Heart left ventricle (tissue), 13 donors: ENCODE data around the gene SNX5.

Experiments used
- POLR2A ChIP-seq, 2 donors: fragments of 450-650 bp; IDR thresholded peaks; one replicate each; pipeline ENCODE4 v1.6.1; 2017; ENCODE audit warnings: antibody characterized with exemption in 2 of 2, mild to moderate bottlenecking in 2 of 2, moderate library complexity in 2 of 2
- TF ChIP-seq, protein P1 (sequence below), 12 donors: fragments of 200-600 bp; sonication (generic) in 4 of 12; IDR thresholded peaks; one replicate each; pipeline versions ENCODE4 v1.5.0 to v1.8.0; 2018 to 2022; ENCODE audit warnings: antibody characterized with exemption in 12 of 12, mild to moderate bottlenecking in 5 of 12
- donor health status: ischemic (EF 13 %, LVEDD 7.1; RV severe dilation, severe dysfunction).
- donor health status: DM: no; HTN: yes; CAD: no.
- donor health status: DM: no; HTN: no; CAD: no.
- donor health status: ischemic (EF 25% LVEDD 6.9; RV normal size, moderate dysfunction).
- donor health status: ischemic (EF 25% LVEDD 5.7; RV mildly dilated, moderate dysfunction).
- donor health status: ischemic (EF 35%, LVEDD 5.7; RV mildly dilated, moderate dysfunction).
- donor health status: nonischemic (EF 11% LVEDD 7.7; RV severe dilation, severe dysfunction).
- donor health status: DM: yes; HTN: yes; CAD: no.
- donor health status: PGD.
- donor health status: ischemic (EF 29% LVEDD 5.4; RV normal size, mild dysfunction).
- donor health status: nonischemic (EF 23%, LVEDD 6.1; RV moderate dilation, normal function).

DNA sequence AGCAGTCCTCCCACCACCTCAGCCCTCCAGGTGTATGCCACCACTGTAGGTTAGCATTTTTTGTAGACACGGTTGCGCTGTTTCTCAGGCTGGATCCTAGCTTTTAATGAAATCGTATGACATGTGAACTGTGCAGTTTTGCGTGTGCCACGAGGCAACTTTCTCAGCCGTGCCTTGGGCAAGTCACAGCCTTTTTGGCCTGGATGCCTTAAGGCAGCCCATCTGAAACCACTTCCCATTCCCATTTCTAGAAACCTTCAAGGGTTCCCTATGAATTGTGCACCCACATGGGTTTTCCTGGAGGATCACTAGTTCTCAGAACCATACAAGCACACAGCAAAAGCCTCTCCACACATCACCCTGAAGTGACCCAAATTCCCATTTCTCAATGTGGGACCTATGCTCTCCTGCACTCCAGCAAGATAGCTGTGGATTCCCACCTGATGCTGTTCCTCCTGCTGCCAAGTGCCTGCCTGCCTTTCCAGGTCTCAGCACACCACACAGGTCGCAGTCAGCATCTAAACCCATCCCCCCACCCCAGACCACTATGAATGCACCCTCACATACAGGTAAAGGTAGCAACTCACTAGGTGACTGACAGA lies 28.9 kb downstream of the SNX5 start:
- no peak for TF ChIP-seq POLR2A (IDR thresholded peaks at IDR 0.05)
- TF ChIP-seq, protein P1, sequence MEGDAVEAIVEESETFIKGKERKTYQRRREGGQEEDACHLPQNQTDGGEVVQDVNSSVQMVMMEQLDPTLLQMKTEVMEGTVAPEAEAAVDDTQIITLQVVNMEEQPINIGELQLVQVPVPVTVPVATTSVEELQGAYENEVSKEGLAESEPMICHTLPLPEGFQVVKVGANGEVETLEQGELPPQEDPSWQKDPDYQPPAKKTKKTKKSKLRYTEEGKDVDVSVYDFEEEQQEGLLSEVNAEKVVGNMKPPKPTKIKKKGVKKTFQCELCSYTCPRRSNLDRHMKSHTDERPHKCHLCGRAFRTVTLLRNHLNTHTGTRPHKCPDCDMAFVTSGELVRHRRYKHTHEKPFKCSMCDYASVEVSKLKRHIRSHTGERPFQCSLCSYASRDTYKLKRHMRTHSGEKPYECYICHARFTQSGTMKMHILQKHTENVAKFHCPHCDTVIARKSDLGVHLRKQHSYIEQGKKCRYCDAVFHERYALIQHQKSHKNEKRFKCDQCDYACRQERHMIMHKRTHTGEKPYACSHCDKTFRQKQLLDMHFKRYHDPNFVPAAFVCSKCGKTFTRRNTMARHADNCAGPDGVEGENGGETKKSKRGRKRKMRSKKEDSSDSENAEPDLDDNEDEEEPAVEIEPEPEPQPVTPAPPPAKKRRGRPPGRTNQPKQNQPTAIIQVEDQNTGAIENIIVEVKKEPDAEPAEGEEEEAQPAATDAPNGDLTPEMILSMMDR (IDR thresholded peaks at IDR 0.05): no peak
